HG02678 (cell line): Measurements from ENCODE around the gene PLEKHB1.

Experiments used
- ATAC-seq: cut with Tn5 transposase; IDR thresholded peaks from one replicate; pipeline ENCODE4 v1.9.1; 2021; ENCODE audit warnings: mild to moderate bottlenecking, moderate library complexity; ENCODE audit not compliant: unreplicated experiment

PLEKHB1 gene

GRCh38 chr11:73645972-73646631 lies at the start of gene PLEKHB1:
Gene PLEKHB1, plus strand, starts transcription at chr11:73646581. Its CDS starts 28 bp downstream, at chr11:73646609.
- no peak for ATAC-seq

GRCh38 chr11:73597336-73597955 lies 48.9 kb upstream of the PLEKHB1 start:
- ATAC-seq, result no peak

- ATAC-seq, result peak; percentile 94
Measured at GRCh38 chr11:73597956-73598718, 48.2 kb upstream of the PLEKHB1 start, which contains the start of gene FAM168A. Gene FAM168A, minus strand, starts transcription at chr11:73598112. Its CDS starts 129,638 bp downstream, at chr11:73468474.

- ATAC-seq, result no peak
Measured at GRCh38 chr11:73598719-73599379, 47.5 kb upstream of the PLEKHB1 start.

GRCh38 chr11:73612601-73613140 lies 33.7 kb upstream of the PLEKHB1 start:
- no peak for ATAC-seq

GRCh38 chr11:73614591-73614990 lies 31.8 kb upstream of the PLEKHB1 start:
- no peak for ATAC-seq

- no peak for ATAC-seq
Measured at GRCh38 chr11:73622926-73623593, 23.3 kb upstream of the PLEKHB1 start.

GRCh38 chr11:73623686-73624085 lies 22.7 kb upstream of the PLEKHB1 start:
- ATAC-seq, result no peak

GRCh38 chr11:73625696-73626318 lies 20.6 kb upstream of the PLEKHB1 start:
- ATAC-seq, result no peak

- ATAC-seq, result no peak
Measured at GRCh38 chr11:73629907-73630306, 16.5 kb upstream of the PLEKHB1 start.

GRCh38 chr11:73632996-73633395 lies 13.4 kb upstream of the PLEKHB1 start:
- no peak for ATAC-seq

GRCh38 chr11:73633999-73634398 lies 12.4 kb upstream of the PLEKHB1 start:
- no peak for ATAC-seq

GRCh38 chr11:73635721-73636120 lies 10.7 kb upstream of the PLEKHB1 start:
- ATAC-seq, result no peak

GRCh38 chr11:73636249-73636648 lies 10.1 kb upstream of the PLEKHB1 start:
- ATAC-seq, result no peak

GRCh38 chr11:73637012-73637411 lies 9.4 kb upstream of the PLEKHB1 start:
- no peak for ATAC-seq

- no peak for ATAC-seq
Measured at GRCh38 chr11:73640592-73640991, 5.8 kb upstream of the PLEKHB1 start.

- no peak for ATAC-seq
Measured at GRCh38 chr11:73641668-73642067, 4.7 kb upstream of the PLEKHB1 start.

GRCh38 chr11:73645121-73645969 lies 1.0 kb upstream of the PLEKHB1 start:
- ATAC-seq, result no peak

GRCh38 chr11:73647459-73648100 lies 1.2 kb downstream of the PLEKHB1 start:
- peak; percentile 82 for ATAC-seq
